K562 (cell line): ENCODE results near the gene ALDH5A1. TPM values are rescaled to one million over a fixed set of nuclear protein-coding genes. Genes with fewer than 3 reads are reported as not detected.

Experiments used
- ELF2 ChIP-seq: fragments of 250-450 bp; sonication (Bioruptor Pico); IDR thresholded peaks from 2 replicates; pipeline ENCODE4 v1.5.0; 2021; ENCODE audit warnings: mild to moderate bottlenecking
- ETV5 ChIP-seq: sonication (generic); formaldehyde crosslinking; IDR thresholded peaks from 2 replicates; pipeline ENCODE4 v1.4.0; 2020; ENCODE audit warnings: low read depth, mild to moderate bottlenecking, missing genetic modification reagents
- FOXK2 ChIP-seq, 2 experiments: fragments of 450-650 bp; IDR thresholded peaks in 1 of 2; conservative IDR thresholded peaks in 1 of 2; 2 replicates each; pipeline ENCODE4 v1.6.1; 2016; ENCODE audit warnings: low read depth in 2 of 2, mild to moderate bottlenecking in 1 of 2
- MAFG ChIP-seq: fragments of 450-650 bp; conservative IDR thresholded peaks from 2 replicates; pipeline ENCODE4 v1.6.1; 2016; ENCODE audit warnings: missing genetic modification characterization, missing compliant biosample characterization
- PML ChIP-seq: IDR thresholded peaks from 2 replicates; pipeline ENCODE4 v1.6.1; 2012; ENCODE audit warnings: low read length, inconsistent platforms
- ZNF347 ChIP-seq: fragments of 450-650 bp; formaldehyde crosslinking; IDR thresholded peaks from 2 replicates; pipeline ENCODE4 v1.4.0; 2020; ENCODE audit warnings: low read depth, mild to moderate bottlenecking, moderate library complexity
- ZNF79 ChIP-seq: fragments of 250-450 bp; sonication (Bioruptor Pico); IDR thresholded peaks from 2 replicates; pipeline ENCODE4 v1.4.0; 2020; ENCODE audit warnings: low read depth, mild to moderate bottlenecking, moderate library complexity
- polyA plus RNA-seq, 8 experiments: library from polyadenylated mRNA; depleted of rRNA in 4 of 8; stranded (reverse) in 5 of 8; unstranded in 3 of 8; fragments of >200 nt; fragmentation: Nextera tagmentation in 2 of 8; fragmentation: Illumina TruSeq in 1 of 8; extraction: Ambion mirVana in 2 of 8; extraction: Trizol in 1 of 8; gene quantifications; 2 replicates each; pipeline versions ENCODE4 v1.2.1 to v1.2.3, GENCODE V29; 2011 to 2014; ENCODE audit warnings: inconsistent platforms in 1 of 8, missing spikeins in 1 of 8
- total RNA-seq, 7 experiments: library from RNA; depleted of rRNA in 6 of 7; stranded (reverse); fragments of >200 nt in 6 of 7; fragmentation: Illumina TruSeq in 2 of 7; extraction: Trizol in 2 of 7; gene quantifications; 2 replicates each; pipeline versions ENCODE4 v1.2.1 to v1.2.3, GENCODE V29; 2011 to 2021; ENCODE audit warnings: low replicate concordance in 1 of 7
- TF ChIP-seq, protein P1 (sequence below): fragments of 450-650 bp; IDR thresholded peaks from 2 replicates; pipeline ENCODE4 v1.6.1; 2016; ENCODE audit warnings: mild to moderate bottlenecking, moderate library complexity
- TF ChIP-seq, protein P2 (sequence below): fragments of 200-800 bp; sonication (Bioruptor generic); IDR thresholded peaks from 2 replicates; pipeline ENCODE4 v1.6.1; 2016; ENCODE audit warnings: missing genetic modification characterization, missing compliant biosample characterization

ALDH5A1 gene
- total and polyA plus RNA-seq, 9 of the 15 experiments (the other 6 are each of a cell fraction or from before 2014, with no cell fraction given), result 2.2 to 19.7 (median 9.5) TPM

- TF ChIP-seq, protein P1, sequence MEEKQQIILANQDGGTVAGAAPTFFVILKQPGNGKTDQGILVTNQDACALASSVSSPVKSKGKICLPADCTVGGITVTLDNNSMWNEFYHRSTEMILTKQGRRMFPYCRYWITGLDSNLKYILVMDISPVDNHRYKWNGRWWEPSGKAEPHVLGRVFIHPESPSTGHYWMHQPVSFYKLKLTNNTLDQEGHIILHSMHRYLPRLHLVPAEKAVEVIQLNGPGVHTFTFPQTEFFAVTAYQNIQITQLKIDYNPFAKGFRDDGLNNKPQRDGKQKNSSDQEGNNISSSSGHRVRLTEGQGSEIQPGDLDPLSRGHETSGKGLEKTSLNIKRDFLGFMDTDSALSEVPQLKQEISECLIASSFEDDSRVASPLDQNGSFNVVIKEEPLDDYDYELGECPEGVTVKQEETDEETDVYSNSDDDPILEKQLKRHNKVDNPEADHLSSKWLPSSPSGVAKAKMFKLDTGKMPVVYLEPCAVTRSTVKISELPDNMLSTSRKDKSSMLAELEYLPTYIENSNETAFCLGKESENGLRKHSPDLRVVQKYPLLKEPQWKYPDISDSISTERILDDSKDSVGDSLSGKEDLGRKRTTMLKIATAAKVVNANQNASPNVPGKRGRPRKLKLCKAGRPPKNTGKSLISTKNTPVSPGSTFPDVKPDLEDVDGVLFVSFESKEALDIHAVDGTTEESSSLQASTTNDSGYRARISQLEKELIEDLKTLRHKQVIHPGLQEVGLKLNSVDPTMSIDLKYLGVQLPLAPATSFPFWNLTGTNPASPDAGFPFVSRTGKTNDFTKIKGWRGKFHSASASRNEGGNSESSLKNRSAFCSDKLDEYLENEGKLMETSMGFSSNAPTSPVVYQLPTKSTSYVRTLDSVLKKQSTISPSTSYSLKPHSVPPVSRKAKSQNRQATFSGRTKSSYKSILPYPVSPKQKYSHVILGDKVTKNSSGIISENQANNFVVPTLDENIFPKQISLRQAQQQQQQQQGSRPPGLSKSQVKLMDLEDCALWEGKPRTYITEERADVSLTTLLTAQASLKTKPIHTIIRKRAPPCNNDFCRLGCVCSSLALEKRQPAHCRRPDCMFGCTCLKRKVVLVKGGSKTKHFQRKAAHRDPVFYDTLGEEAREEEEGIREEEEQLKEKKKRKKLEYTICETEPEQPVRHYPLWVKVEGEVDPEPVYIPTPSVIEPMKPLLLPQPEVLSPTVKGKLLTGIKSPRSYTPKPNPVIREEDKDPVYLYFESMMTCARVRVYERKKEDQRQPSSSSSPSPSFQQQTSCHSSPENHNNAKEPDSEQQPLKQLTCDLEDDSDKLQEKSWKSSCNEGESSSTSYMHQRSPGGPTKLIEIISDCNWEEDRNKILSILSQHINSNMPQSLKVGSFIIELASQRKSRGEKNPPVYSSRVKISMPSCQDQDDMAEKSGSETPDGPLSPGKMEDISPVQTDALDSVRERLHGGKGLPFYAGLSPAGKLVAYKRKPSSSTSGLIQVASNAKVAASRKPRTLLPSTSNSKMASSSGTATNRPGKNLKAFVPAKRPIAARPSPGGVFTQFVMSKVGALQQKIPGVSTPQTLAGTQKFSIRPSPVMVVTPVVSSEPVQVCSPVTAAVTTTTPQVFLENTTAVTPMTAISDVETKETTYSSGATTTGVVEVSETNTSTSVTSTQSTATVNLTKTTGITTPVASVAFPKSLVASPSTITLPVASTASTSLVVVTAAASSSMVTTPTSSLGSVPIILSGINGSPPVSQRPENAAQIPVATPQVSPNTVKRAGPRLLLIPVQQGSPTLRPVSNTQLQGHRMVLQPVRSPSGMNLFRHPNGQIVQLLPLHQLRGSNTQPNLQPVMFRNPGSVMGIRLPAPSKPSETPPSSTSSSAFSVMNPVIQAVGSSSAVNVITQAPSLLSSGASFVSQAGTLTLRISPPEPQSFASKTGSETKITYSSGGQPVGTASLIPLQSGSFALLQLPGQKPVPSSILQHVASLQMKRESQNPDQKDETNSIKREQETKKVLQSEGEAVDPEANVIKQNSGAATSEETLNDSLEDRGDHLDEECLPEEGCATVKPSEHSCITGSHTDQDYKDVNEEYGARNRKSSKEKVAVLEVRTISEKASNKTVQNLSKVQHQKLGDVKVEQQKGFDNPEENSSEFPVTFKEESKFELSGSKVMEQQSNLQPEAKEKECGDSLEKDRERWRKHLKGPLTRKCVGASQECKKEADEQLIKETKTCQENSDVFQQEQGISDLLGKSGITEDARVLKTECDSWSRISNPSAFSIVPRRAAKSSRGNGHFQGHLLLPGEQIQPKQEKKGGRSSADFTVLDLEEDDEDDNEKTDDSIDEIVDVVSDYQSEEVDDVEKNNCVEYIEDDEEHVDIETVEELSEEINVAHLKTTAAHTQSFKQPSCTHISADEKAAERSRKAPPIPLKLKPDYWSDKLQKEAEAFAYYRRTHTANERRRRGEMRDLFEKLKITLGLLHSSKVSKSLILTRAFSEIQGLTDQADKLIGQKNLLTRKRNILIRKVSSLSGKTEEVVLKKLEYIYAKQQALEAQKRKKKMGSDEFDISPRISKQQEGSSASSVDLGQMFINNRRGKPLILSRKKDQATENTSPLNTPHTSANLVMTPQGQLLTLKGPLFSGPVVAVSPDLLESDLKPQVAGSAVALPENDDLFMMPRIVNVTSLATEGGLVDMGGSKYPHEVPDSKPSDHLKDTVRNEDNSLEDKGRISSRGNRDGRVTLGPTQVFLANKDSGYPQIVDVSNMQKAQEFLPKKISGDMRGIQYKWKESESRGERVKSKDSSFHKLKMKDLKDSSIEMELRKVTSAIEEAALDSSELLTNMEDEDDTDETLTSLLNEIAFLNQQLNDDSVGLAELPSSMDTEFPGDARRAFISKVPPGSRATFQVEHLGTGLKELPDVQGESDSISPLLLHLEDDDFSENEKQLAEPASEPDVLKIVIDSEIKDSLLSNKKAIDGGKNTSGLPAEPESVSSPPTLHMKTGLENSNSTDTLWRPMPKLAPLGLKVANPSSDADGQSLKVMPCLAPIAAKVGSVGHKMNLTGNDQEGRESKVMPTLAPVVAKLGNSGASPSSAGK, result peak; percentile 92
- TF ChIP-seq FOXK2 (conservative IDR thresholded peaks at IDR 0.05 in 1 of 2, IDR thresholded peaks at IDR 0.05 in 1 of 2; ENCODE audit: low read depth in 2 of 2) (no peak), ZNF347 (CRISPR knock-in tag) (no peak), ZNF79 (CRISPR knock-in tag) (peak; percentile 74; the same call in 1 of the 2 replicates), ETV5 (CRISPR knock-in tag) (no peak), ELF2 (no peak), MAFG (tag) (peak; percentile 86), PML (no peak)
- TF ChIP-seq, protein P2, sequence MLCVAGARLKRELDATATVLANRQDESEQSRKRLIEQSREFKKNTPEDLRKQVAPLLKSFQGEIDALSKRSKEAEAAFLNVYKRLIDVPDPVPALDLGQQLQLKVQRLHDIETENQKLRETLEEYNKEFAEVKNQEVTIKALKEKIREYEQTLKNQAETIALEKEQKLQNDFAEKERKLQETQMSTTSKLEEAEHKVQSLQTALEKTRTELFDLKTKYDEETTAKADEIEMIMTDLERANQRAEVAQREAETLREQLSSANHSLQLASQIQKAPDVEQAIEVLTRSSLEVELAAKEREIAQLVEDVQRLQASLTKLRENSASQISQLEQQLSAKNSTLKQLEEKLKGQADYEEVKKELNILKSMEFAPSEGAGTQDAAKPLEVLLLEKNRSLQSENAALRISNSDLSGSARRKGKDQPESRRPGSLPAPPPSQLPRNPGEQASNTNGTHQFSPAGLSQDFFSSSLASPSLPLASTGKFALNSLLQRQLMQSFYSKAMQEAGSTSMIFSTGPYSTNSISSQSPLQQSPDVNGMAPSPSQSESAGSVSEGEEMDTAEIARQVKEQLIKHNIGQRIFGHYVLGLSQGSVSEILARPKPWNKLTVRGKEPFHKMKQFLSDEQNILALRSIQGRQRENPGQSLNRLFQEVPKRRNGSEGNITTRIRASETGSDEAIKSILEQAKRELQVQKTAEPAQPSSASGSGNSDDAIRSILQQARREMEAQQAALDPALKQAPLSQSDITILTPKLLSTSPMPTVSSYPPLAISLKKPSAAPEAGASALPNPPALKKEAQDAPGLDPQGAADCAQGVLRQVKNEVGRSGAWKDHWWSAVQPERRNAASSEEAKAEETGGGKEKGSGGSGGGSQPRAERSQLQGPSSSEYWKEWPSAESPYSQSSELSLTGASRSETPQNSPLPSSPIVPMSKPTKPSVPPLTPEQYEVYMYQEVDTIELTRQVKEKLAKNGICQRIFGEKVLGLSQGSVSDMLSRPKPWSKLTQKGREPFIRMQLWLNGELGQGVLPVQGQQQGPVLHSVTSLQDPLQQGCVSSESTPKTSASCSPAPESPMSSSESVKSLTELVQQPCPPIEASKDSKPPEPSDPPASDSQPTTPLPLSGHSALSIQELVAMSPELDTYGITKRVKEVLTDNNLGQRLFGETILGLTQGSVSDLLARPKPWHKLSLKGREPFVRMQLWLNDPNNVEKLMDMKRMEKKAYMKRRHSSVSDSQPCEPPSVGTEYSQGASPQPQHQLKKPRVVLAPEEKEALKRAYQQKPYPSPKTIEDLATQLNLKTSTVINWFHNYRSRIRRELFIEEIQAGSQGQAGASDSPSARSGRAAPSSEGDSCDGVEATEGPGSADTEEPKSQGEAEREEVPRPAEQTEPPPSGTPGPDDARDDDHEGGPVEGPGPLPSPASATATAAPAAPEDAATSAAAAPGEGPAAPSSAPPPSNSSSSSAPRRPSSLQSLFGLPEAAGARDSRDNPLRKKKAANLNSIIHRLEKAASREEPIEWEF (CRISPR knock-in tag), result no peak
Observed at GRCh38 chr6:24522228-24523176, 27.7 kb downstream of the ALDH5A1 start (continued).
